Panc1 (cell line): ENCODE measurements around the gene CFAP299. TPM values are rescaled to one million over a fixed set of nuclear protein-coding genes. Genes with fewer than 3 reads are reported as not detected.

Experiments used
- ATAC-seq: fragments of 200-7000 bp; cut with Tn5 transposase; 2 replicates; pipeline ENCODE4 v1.9.1; 2020; ENCODE audit warnings: mild to moderate bottlenecking, moderate library complexity
- BruUV-seq: library from RNA; stranded (reverse); fragments of 400-500 nt; replicated peaks from 2 replicates; lab custom pipeline; 2021; lab: Mats Ljungman, UMichigan
- CTCF ChIA-PET: fragments of 300-600 bp; sonication (Branson Sonifier 250); formaldehyde crosslinking; loops from one replicate; lab custom pipeline; 2022; ENCODE audit warnings: antibody characterized with exemption; lab: Charles Lee
- POLR2A ChIA-PET: fragments of 300-600 bp; sonication (Branson Sonifier 250); formaldehyde crosslinking; loops from one replicate; lab custom pipeline; 2022; ENCODE audit warnings: antibody characterized with exemption; lab: Charles Lee
- DNase-seq: peaks from one replicate; pipeline ENCODE4 v3.0.0-alpha.2; 2010; ENCODE audit warnings: low read depth, low spot score
- H3K27ac ChIP-seq: 2 replicates; pipeline ENCODE4 v1.5.1; 2011; ENCODE audit warnings: mild to moderate bottlenecking, low read length, inconsistent platforms
- H3K27me3 ChIP-seq: fragments of 200-500 bp; sonication (Bioruptor generic); 2 replicates; pipeline ENCODE4 v1.6.0; 2014; ENCODE audit warnings: low read length, inconsistent platforms; ENCODE audit not compliant: control insufficient read depth, insufficient read depth
- H3K36me3 ChIP-seq: fragments of 200-500 bp; sonication (Bioruptor generic); 2 replicates; pipeline ENCODE4 v1.5.1; 2014; ENCODE audit warnings: inconsistent platforms, mild to moderate bottlenecking, low read length, moderate library complexity; ENCODE audit not compliant: control insufficient read depth, insufficient read depth
- H3K4me1 ChIP-seq: 2 replicates; pipeline ENCODE4 v1.5.1; 2011; ENCODE audit warnings: inconsistent platforms, mild to moderate bottlenecking, low read length, moderate library complexity; ENCODE audit not compliant: control insufficient read depth, insufficient read depth
- H3K4me3 ChIP-seq, 2 experiments: 2 replicates each; pipeline ENCODE4 v1.5.1; 2011 to 2012; ENCODE audit warnings: low read depth in 2 of 2, low read length in 2 of 2, mild to moderate bottlenecking in 2 of 2, inconsistent platforms in 1 of 2, moderate library complexity in 1 of 2
- H3K9me3 ChIP-seq: fragments of 200-500 bp; sonication (Bioruptor generic); 2 replicates; pipeline ENCODE4 v1.5.1; 2014; ENCODE audit warnings: low read depth, mild to moderate bottlenecking, inconsistent platforms, low read length, moderate library complexity; ENCODE audit not compliant: control insufficient read depth, insufficient read depth
- CTCF ChIP-seq: fragments of 450-650 bp; IDR thresholded peaks from 2 replicates; pipeline ENCODE4 v1.5.1; 2017; ENCODE audit warnings: mild to moderate bottlenecking
- POLR2AphosphoS5 ChIP-seq: IDR thresholded peaks from 2 replicates; pipeline ENCODE4 v1.6.1; 2012; ENCODE audit warnings: mild to moderate bottlenecking, low read depth, low read length, moderate library complexity
- REST ChIP-seq, 2 experiments: IDR thresholded peaks; 2 replicates each; pipeline ENCODE4 v1.6.1; 2011 to 2012; ENCODE audit warnings: low read depth in 2 of 2, control low read depth in 1 of 2, low read length in 1 of 2, mild to moderate bottlenecking in 1 of 2, moderate library complexity in 1 of 2; ENCODE audit not compliant: insufficient read depth in 1 of 2
- SIN3A ChIP-seq: IDR thresholded peaks from 2 replicates; pipeline ENCODE4 v1.6.1; 2012; ENCODE audit warnings: low read depth, mild to moderate bottlenecking, low read length, moderate library complexity, borderline replicate concordance; ENCODE audit not compliant: insufficient read depth
- TCF7L2 ChIP-seq: IDR thresholded peaks from 2 replicates; pipeline ENCODE4 v1.6.1; 2011; ENCODE audit warnings: mild to moderate bottlenecking, low read depth, low read length, inconsistent platforms
- in situ Hi-C: cut with HindIII; loops from 2 replicates; pipeline ENCODE4 v1.10.0; 2016; ENCODE audit warnings: low sequenced_read_pairs, low pct_unique_long_range_greater_than_20kb
- intact Hi-C: fragments of 100-400 bp; cut with micrococcal nuclease; formaldehyde crosslinking; loops from one replicate; pipeline ENCODE4 v1.10.0; 2022; ENCODE audit not compliant: unreplicated experiment
- total RNA-seq: library from RNA; stranded (reverse); gene quantifications from one replicate; pipeline ENCODE4 v1.2.1, GENCODE V29; 2021; ENCODE audit not compliant: unreplicated experiment

Gene CFAP299
- total RNA-seq, 1 experiment from 2014 or later: not detected

- ChIA-PET CTCF (no interaction called here), POLR2A (no interaction called here)
- DNase-seq: no peak
- ATAC-seq: no peak
- Histone ChIP-seq H3K27me3 (no peaks in the 10 kb centered on the region), H3K9me3 (no peaks in the 10 kb centered on the region), H3K4me1 (no peaks in the 10 kb centered on the region), H3K27ac (no peak overlapping the region), H3K36me3 (no peaks in the 10 kb centered on the region), H3K4me3 (no peak overlapping the region)
- no TSS peak for BruUV-seq
- intact Hi-C loops: loop anchor here (5.0 kb wide), 1 partner anchor 102 kb away; no protein-coding TSS in a partner anchor
- TF ChIP-seq CTCF: no peak
- no peak for TF ChIP-seq TCF7L2
- no peak for TF ChIP-seq REST (IDR thresholded peaks at IDR 0.05; ENCODE audit: insufficient read depth in 1 of 2, low read depth in 2 of 2, low read length in 1 of 2)
- no peak for TF ChIP-seq POLR2AphosphoS5
- TF ChIP-seq SIN3A: no peak
- in situ Hi-C loops: no loop called here
These were observed 962 bp upstream of the CFAP299 start for GRCh38 chr4:80334568-80334967.

- ChIA-PET POLR2A (no interaction called here), CTCF (interaction anchor here (0.6 to 0.7 kb wide), 2 partner anchors 151 to 350 kb away, joined by 3 to 4 read pairs; no protein-coding TSS in a partner anchor)
- Histone ChIP-seq H3K27me3 (no peaks in the 10 kb centered on the region), H3K4me1 (no peaks in the 10 kb centered on the region), H3K27ac (peak overlapping the region; percentile 76), H3K4me3 (peak overlapping the region; percentile 58 to 67), H3K9me3 (no peaks in the 10 kb centered on the region), H3K36me3 (no peaks in the 10 kb centered on the region)
- BruUV-seq: no TSS peak
- intact Hi-C loops: loop anchor here (5.0 kb wide), 2 partner anchors 113 to 1383 kb away; no protein-coding TSS in a partner anchor
- DNase-seq (no peak), ATAC-seq (no peak)
- TF ChIP-seq REST (IDR thresholded peaks at IDR 0.05; ENCODE audit: insufficient read depth in 1 of 2, low read depth in 2 of 2, low read length in 1 of 2): no peak
- TF ChIP-seq TCF7L2: no peak
- no peak for TF ChIP-seq POLR2AphosphoS5
- in situ Hi-C loops: no loop called here
These were observed 340 bp upstream of the CFAP299 start for GRCh38 chr4:80335226-80335553.
